Central memory CD4-positive, alpha-beta T cell (primary cell): ENCODE results near the gene CMAS.
A peak's percentile ranks its signal among the peaks of the same experiment; 100 is the strongest.
"Not testable (repeated sequence)": the region's sequence is repeated elsewhere in the genome, so short reads cannot be mapped to it uniquely, and the experiment has no call there.

ENCODE experiments used
- DNase-seq: peaks from one replicate; pipeline ENCODE4 v3.0.0; 2022
- total RNA-seq, 3 experiments: gene quantifications; one replicate each; lab custom pipeline; 2026; lab: John Stamatoyannopoulos, UW

CMAS gene
- 15.8 to 35.8 (median 31.3) reads per million in 3 experiments for total RNA-seq

GRCh38 chr12:22046090-22046967 lies at the start of gene CMAS:
TSS of gene CMAS (plus strand) at chr12:22046218. CDS start at chr12:22046304, 86 bp downstream.
- peak; percentile 62 for DNase-seq

- no peak for DNase-seq
These were observed 47.7 kb upstream of the CMAS start for GRCh38 chr12:21998295-21998694.

- no peak for DNase-seq
These were observed 47.2 kb upstream of the CMAS start for GRCh38 chr12:21998782-21999181.

GRCh38 chr12:22002430-22002829 lies 43.6 kb upstream of the CMAS start:
- no peak for DNase-seq

GRCh38 chr12:22007794-22008193 lies 38.2 kb upstream of the CMAS start:
- not testable (repeated sequence) for DNase-seq

- DNase-seq: no peak
These were observed 37.8 kb upstream of the CMAS start for GRCh38 chr12:22008196-22008595.

- no peak for DNase-seq
These were observed 31.8 kb upstream of the CMAS start for GRCh38 chr12:22014041-22014782.

GRCh38 chr12:22014783-22015144 lies 31.3 kb upstream of the CMAS start:
- no peak for DNase-seq

- DNase-seq: no peak
These were observed 29.0 kb upstream of the CMAS start for GRCh38 chr12:22016982-22017381.

- DNase-seq: peak; percentile 3
These were observed 27.2 kb upstream of the CMAS start for GRCh38 chr12:22018860-22019259.

GRCh38 chr12:22023489-22023888 lies 22.5 kb upstream of the CMAS start:
- not testable (repeated sequence) for DNase-seq

GRCh38 chr12:22029491-22029890 lies 16.5 kb upstream of the CMAS start:
- no peak for DNase-seq

GRCh38 chr12:22029991-22030390 lies 16.0 kb upstream of the CMAS start:
- DNase-seq: no peak

- no peak for DNase-seq
These were observed 13.3 kb upstream of the CMAS start for GRCh38 chr12:22032732-22033131.

GRCh38 chr12:22034709-22035506 lies 11.1 kb upstream of the CMAS start:
- no peak for DNase-seq

GRCh38 chr12:22037947-22038346 lies 8.1 kb upstream of the CMAS start:
- DNase-seq: no peak

- DNase-seq: no peak
These were observed 7.3 kb upstream of the CMAS start for GRCh38 chr12:22038734-22039133.

GRCh38 chr12:22039361-22039760 lies 6.7 kb upstream of the CMAS start:
- no peak for DNase-seq

GRCh38 chr12:22042976-22043669 lies 2.9 kb upstream of the CMAS start:
- DNase-seq: no peak

GRCh38 chr12:22043943-22044342 lies 2.1 kb upstream of the CMAS start:
- DNase-seq: no peak

- no peak for DNase-seq
These were observed 1.6 kb upstream of the CMAS start for GRCh38 chr12:22044391-22044790.

GRCh38 chr12:22046968-22047390 lies 961 bp downstream of the CMAS start:
- no peak for DNase-seq
